ENCODE data around the gene DPP4. TPM values are rescaled to one million over a fixed set of nuclear protein-coding genes. Genes with fewer than 3 reads are reported as not detected.

DPP4 gene
- total and polyA plus RNA-seq, 2 of the 13 experiments (the other 11 are each of a cell fraction or from before 2014, with no cell fraction given) = 39.4 to 109 TPM

DNA sequence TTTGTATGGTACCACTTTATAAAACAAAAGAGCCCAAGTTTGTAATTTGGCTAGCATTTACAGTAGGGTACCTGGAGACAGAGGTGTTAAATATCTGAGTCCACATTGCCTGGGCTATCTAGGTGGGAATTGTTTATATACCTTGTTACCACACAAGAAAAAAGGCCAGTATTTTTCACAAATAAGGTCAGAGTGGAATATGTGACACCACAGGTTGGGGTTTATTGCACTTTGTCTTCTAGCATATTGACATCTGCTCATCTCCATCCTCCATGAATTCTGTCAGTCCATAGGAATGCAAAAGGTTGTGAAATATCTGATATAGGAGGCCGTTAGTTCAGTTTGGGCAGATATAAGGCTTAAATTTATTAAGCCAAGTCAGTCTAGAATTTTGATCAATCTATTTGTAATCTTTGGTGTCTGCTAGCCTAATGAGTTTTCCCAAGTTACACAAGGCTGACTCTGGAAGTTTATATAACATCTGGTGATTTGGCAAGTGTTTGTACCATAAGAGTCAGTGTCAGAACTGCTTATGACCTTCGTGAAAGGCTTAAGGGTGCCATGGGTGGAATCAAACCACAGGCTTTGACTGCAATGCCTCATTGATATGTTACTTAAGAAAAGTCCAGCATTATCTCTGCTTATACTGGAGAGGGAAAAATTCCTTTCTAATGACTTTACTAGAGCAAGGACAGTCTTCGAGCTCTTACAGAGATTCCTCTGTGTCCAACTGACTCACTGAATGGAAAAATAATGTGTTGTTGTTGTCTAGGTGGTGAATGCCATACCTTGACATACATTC, 11.3 kb upstream of the DPP4 start (continued):
- TF ChIP-seq ZBTB3 (CRISPR knock-in tag; IDR thresholded peaks at IDR 0.05; ENCODE audit: borderline replicate concordance, low read depth) (no peak), SNRNP70 (IDR thresholded peaks at IDR 0.05; ENCODE audit: low read depth, low read length) (no peak), FOXA1 (IDR thresholded peaks at IDR 0.05) (no peak), FOXA1 (CRISPR knock-in tag; IDR thresholded peaks at IDR 0.05) (peak; percentile 83), LCORL (IDR thresholded peaks at IDR 0.05) (peak; percentile 77), LCORL (CRISPR knock-in tag; IDR thresholded peaks at IDR 0.05) (peak; percentile 62; the same call in 1 of the 2 replicates), FOXO1 (CRISPR knock-in tag; IDR thresholded peaks at IDR 0.05) (peak; percentile 42; the same call in 1 of the 2 replicates), ZEB1 (IDR thresholded peaks at IDR 0.05; ENCODE audit: insufficient replicate concordance, low read depth) (peak; percentile 60), AKAP8 (CRISPR knock-in tag; IDR thresholded peaks at IDR 0.05) (no peak), ZMYM2 (CRISPR knock-in tag; IDR thresholded peaks at IDR 0.05) (peak; percentile 36; the same call in 1 of the 2 replicates)
- TF ChIP-seq, protein P1, sequence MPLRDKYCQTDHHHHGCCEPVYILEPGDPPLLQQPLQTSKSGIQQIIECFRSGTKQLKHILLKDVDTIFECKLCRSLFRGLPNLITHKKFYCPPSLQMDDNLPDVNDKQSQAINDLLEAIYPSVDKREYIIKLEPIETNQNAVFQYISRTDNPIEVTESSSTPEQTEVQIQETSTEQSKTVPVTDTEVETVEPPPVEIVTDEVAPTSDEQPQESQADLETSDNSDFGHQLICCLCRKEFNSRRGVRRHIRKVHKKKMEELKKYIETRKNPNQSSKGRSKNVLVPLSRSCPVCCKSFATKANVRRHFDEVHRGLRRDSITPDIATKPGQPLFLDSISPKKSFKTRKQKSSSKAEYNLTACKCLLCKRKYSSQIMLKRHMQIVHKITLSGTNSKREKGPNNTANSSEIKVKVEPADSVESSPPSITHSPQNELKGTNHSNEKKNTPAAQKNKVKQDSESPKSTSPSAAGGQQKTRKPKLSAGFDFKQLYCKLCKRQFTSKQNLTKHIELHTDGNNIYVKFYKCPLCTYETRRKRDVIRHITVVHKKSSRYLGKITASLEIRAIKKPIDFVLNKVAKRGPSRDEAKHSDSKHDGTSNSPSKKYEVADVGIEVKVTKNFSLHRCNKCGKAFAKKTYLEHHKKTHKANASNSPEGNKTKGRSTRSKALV (CRISPR knock-in tag; IDR thresholded peaks at IDR 0.05) = no peak
- TF ChIP-seq, protein P2, sequence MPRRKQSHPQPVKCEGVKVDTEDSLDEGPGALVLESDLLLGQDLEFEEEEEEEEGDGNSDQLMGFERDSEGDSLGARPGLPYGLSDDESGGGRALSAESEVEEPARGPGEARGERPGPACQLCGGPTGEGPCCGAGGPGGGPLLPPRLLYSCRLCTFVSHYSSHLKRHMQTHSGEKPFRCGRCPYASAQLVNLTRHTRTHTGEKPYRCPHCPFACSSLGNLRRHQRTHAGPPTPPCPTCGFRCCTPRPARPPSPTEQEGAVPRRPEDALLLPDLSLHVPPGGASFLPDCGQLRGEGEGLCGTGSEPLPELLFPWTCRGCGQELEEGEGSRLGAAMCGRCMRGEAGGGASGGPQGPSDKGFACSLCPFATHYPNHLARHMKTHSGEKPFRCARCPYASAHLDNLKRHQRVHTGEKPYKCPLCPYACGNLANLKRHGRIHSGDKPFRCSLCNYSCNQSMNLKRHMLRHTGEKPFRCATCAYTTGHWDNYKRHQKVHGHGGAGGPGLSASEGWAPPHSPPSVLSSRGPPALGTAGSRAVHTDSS (CRISPR knock-in tag; conservative IDR thresholded peaks at IDR 0.05) = no peak
- TF ChIP-seq, protein P3, sequence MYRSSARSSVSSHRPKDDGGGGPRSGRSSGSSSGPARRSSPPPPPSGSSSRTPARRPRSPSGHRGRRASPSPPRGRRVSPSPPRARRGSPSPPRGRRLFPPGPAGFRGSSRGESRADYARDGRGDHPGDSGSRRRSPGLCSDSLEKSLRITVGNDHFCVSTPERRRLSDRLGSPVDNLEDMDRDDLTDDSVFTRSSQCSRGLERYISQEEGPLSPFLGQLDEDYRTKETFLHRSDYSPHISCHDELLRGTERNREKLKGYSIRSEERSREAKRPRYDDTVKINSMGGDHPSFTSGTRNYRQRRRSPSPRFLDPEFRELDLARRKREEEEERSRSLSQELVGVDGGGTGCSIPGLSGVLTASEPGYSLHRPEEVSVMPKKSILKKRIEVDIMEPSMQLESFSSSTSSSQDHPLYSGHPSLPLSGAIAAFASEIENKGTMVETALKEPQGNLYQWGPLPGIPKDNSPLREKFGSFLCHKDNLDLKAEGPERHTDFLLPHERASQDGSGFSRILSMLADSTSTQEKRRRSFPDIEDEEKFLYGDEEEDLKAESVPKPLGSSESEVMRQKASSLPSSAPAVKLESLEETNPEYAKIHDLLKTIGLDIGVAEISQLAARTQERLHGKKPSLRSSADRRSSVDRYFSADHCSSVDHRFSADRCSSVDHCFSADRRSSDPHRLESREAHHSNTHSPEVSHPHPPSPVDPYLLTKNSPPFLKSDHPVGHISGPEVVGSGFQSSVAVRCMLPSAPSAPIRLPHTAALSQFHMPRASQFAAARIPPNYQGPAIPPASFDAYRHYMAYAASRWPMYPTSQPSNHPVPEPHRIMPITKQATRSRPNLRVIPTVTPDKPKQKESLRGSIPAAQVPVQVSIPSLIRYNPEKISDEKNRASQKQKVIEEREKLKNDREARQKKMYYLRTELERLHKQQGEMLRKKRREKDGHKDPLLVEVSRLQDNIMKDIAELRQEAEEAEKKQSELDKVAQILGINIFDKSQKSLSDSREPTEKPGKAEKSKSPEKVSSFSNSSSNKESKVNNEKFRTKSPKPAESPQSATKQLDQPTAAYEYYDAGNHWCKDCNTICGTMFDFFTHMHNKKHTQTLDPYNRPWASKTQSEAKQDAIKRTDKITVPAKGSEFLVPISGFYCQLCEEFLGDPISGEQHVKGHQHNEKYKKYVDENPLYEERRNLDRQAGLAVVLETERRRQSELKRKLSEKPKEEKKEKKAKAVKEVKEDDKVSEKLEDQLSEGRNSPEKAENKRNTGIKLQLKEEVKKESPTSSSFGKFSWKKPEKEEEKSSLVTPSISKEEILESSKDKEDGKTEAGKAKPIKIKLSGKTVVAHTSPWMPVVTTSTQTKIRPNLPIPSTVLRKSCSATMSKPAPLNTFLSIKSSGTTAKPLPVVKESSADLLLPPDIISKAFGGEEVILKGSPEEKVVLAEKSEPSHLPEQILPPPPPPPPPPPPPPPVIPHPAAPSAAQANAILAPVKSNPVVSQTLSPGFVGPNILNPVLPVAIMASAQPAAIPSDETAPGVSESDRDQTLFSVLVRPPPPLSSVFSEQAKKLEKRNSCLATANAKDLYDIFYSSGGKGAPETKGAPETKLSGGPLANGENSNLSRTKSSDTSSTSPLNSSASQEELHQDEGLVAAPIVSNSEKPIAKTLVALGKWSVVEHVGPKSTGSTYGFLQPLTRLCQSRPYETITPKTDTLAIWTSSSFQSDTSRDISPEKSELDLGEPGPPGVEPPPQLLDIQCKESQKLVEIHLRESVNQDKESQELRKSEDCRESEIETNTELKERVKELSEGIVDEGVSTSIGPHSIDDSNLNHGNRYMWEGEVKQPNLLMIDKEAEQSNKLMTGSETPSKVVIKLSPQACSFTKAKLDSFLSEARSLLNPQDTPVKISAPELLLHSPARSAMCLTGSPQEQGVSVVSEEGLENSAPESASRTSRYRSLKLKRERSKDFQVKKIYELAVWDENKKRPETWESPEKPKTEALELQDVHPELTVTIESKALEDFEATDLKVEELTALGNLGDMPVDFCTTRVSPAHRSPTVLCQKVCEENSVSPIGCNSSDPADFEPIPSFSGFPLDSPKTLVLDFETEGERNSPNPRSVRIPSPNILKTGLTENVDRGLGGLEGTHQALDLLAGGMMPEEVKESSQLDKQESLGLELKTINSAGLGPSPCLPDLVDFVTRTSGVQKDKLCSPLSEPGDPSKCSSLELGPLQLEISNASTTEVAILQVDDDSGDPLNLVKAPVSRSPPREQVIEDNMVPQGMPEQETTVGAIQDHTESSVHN (CRISPR knock-in tag; IDR thresholded peaks at IDR 0.05) = no peak
- TF ChIP-seq, protein P4, sequence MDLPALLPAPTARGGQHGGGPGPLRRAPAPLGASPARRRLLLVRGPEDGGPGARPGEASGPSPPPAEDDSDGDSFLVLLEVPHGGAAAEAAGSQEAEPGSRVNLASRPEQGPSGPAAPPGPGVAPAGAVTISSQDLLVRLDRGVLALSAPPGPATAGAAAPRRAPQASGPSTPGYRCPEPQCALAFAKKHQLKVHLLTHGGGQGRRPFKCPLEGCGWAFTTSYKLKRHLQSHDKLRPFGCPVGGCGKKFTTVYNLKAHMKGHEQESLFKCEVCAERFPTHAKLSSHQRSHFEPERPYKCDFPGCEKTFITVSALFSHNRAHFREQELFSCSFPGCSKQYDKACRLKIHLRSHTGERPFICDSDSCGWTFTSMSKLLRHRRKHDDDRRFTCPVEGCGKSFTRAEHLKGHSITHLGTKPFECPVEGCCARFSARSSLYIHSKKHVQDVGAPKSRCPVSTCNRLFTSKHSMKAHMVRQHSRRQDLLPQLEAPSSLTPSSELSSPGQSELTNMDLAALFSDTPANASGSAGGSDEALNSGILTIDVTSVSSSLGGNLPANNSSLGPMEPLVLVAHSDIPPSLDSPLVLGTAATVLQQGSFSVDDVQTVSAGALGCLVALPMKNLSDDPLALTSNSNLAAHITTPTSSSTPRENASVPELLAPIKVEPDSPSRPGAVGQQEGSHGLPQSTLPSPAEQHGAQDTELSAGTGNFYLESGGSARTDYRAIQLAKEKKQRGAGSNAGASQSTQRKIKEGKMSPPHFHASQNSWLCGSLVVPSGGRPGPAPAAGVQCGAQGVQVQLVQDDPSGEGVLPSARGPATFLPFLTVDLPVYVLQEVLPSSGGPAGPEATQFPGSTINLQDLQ (CRISPR knock-in tag; IDR thresholded peaks at IDR 0.05) = no peak
